ENCODE data around the gene LINC00305. TPM values are rescaled to one million over a fixed set of nuclear protein-coding genes. Genes with fewer than 3 reads are reported as not detected.

Gene LINC00305
- total and polyA plus RNA-seq, 2 of the 8 experiments (the other 6 are each of a cell fraction or from before 2014, with no cell fraction given) = not detected

- H2BK20ac ChIP-seq (ENCODE audit: low read length) = no peak overlapping the region
- FAIRE-seq = no peak
Observed at GRCh38 chr18:64082513-64082912, 66.4 kb downstream of the LINC00305 start.

More at GRCh38 chr18:64082513-64082912, 66.4 kb downstream of the LINC00305 start:
- Histone ChIP-seq H3K14ac (ENCODE audit: insufficient read length) (no peak overlapping the region), H3K23me2 (ENCODE audit: low read depth, low read length) (no peaks in the 10 kb centered on the region), H2AK5ac (ENCODE audit: low read depth, low read length) (no peak overlapping the region), H3K56ac (replicated peaks; ENCODE audit: insufficient read length, low read depth, low read length) (no peak overlapping the region), H3K9me3 (ENCODE audit: insufficient read depth in 2 of 2, low read depth in 1 of 2, low read length in 1 of 2) (no peaks in the 10 kb centered on the region), H4K5ac (ENCODE audit: insufficient read length, low read depth, low read length) (no peak overlapping the region), H2BK120ac (replicated peaks; ENCODE audit: low read depth, low read length) (no peak overlapping the region), H3K4me1 (replicated peaks in 1 of 4; ENCODE audit: control insufficient read depth in 3 of 4, insufficient read depth in 4 of 4, low read length in 3 of 4) (no peaks in the 10 kb centered on the region), H3K18ac (ENCODE audit: extremely low read depth, low read length) (no peak overlapping the region), H3K79me1 (ENCODE audit: low read depth, low read length) (no peaks in the 10 kb centered on the region), H3K36me3 (ENCODE audit: control insufficient read depth in 2 of 4, insufficient read depth in 4 of 4, low read length in 3 of 4) (no peaks in the 10 kb centered on the region; a peak in 1 of 8 replicates), H4K8ac (ENCODE audit: extremely low read depth, insufficient read depth, low read length) (no peak overlapping the region), H2BK5ac (ENCODE audit: low read depth, low read length) (no peak overlapping the region), H2BK15ac (ENCODE audit: low read length) (no peak overlapping the region), H3K4me2 (ENCODE audit: insufficient read depth in 1 of 2, low read depth in 2 of 2, low read length in 2 of 2) (no peak overlapping the region), H3K4me3 (ENCODE audit: extremely low read depth in 1 of 4, insufficient read depth in 2 of 4, low read depth in 3 of 4, low read length in 4 of 4) (no peak overlapping the region), H2BK12ac (ENCODE audit: low read depth, low read length) (no peak overlapping the region), H3K79me2 (ENCODE audit: control insufficient read depth in 1 of 2, insufficient read depth in 2 of 2, low read length in 2 of 2) (no peaks in the 10 kb centered on the region), H4K91ac (replicated peaks; ENCODE audit: insufficient read length, low read length) (no peak overlapping the region), H3K27me3 (replicated peaks in 1 of 4; ENCODE audit: control insufficient read depth in 3 of 4, extremely low read depth in 1 of 4, insufficient read depth in 3 of 4, low read length in 3 of 4) (no peaks in the 10 kb centered on the region), H3K9ac (replicated peaks in 1 of 4; ENCODE audit: extremely low read depth in 1 of 4, low read depth in 3 of 4, low read length in 3 of 4) (no peak overlapping the region), H2AFZ (ENCODE audit: low read length) (0 out of 2 replicates have a peak overlapping the region, but pooled peaks have one; percentile 28), H3K27ac (ENCODE audit: low read depth, low read length) (no peak overlapping the region), H3K23ac (ENCODE audit: insufficient read length) (no peak overlapping the region), H4K20me1 (replicated peaks in 1 of 2; ENCODE audit: control insufficient read depth in 1 of 2, insufficient read depth in 2 of 2, low read length in 2 of 2) (no peaks in the 10 kb centered on the region), H3K4ac (replicated peaks; ENCODE audit: insufficient read length, low read depth, low read length) (no peak overlapping the region)
- ChIA-PET CTCF (ENCODE audit: partially characterized antibody) (interaction anchor here (0.6 to 1.3 kb wide), 3 partner anchors 13 to 322 kb away, joined by 3 to 5 read pairs (median 4); no protein-coding TSS in a partner anchor), POLR2A (ENCODE audit: partially characterized antibody) (no interaction called here)
- TF ChIP-seq ATF3 (IDR thresholded peaks at IDR 0.05; ENCODE audit: insufficient read depth, low read depth, low read length) = no peak
- no peak for TF ChIP-seq MAFK (IDR thresholded peaks at IDR 0.05; ENCODE audit: low read depth, low read length)
- no peak for TF ChIP-seq HDAC6 (IDR thresholded peaks at IDR 0.05; ENCODE audit: low read depth, low read length)
- TF ChIP-seq TAF1 (IDR thresholded peaks at IDR 0.05; ENCODE audit: low read depth, low read length) = no peak
- TF ChIP-seq CTBP2 (IDR thresholded peaks at IDR 0.05; ENCODE audit: borderline replicate concordance, insufficient read depth, insufficient read length, low read length) = no peak
- no peak for TF ChIP-seq EP300 (IDR thresholded peaks at IDR 0.05; ENCODE audit: borderline replicate concordance in 1 of 2, low read depth in 2 of 2, low read length in 2 of 2)
- no peak for TF ChIP-seq BCL11A (IDR thresholded peaks at IDR 0.05; ENCODE audit: low read depth in 2 of 2, low read length in 2 of 2)
- TF ChIP-seq RFX5 (IDR thresholded peaks at IDR 0.05; ENCODE audit: borderline replicate concordance, low read depth, low read length) = no peak
- no peak for TF ChIP-seq KDM4A (IDR thresholded peaks at IDR 0.05; ENCODE audit: low read depth, low read length, severe bottlenecking)
- no peak for TF ChIP-seq RBBP5 (IDR thresholded peaks at IDR 0.05; ENCODE audit: borderline replicate concordance, low read depth, low read length)
- no peak for TF ChIP-seq TBP (IDR thresholded peaks at IDR 0.05; ENCODE audit: low read depth, low read length)
- DNase-seq (ENCODE audit: low read depth in 1 of 2, low spot score in 2 of 2) = no peak
